GM12891 (cell line): ENCODE measurements around the gene CBLC.
"Not testable (repeated sequence)": the region's sequence is repeated elsewhere in the genome, so short reads cannot be mapped to it uniquely, and the experiment has no call there.

Experiments used
- PAX5 ChIP-seq: IDR thresholded peaks from 2 replicates; pipeline ENCODE4 v1.6.1; 2011; ENCODE audit warnings: low read length, moderate library complexity, mild to moderate bottlenecking; ENCODE audit not compliant: insufficient read depth, severe bottlenecking
- POLR2A ChIP-seq: IDR thresholded peaks from 2 replicates; pipeline ENCODE4 v1.6.1; 2011; ENCODE audit warnings: low read depth, low read length, control low read depth
- POLR2AphosphoS5 ChIP-seq: IDR thresholded peaks from 2 replicates; pipeline ENCODE4 v1.6.1; 2011; ENCODE audit warnings: low read depth, low read length, control low read depth
- TAF1 ChIP-seq: IDR thresholded peaks from 2 replicates; pipeline ENCODE4 v1.6.1; 2011; ENCODE audit warnings: low read depth, low read length, control low read depth

GRCh38 chr19:44834399-44834798, 56.7 kb downstream of the CBLC start:
- TF ChIP-seq POLR2A, TAF1, POLR2AphosphoS5, PAX5: not testable (repeated sequence)
